ENCODE data around the gene VTN. TPM values are rescaled to one million over a fixed set of nuclear protein-coding genes. Genes with fewer than 3 reads are reported as not detected.

Gene VTN
- total and polyA plus RNA-seq, 2 experiments from 2014 or later: 0.16 TPM; not detected in 1

GRCh38 chr17:28416703-28417311 is 46.7 kb upstream of the VTN start:
- Histone ChIP-seq H3F3A (replicated peaks; ENCODE audit: low read depth) (0 out of 2 replicates have a peak, but pooled peaks cover 3% of the 10 kb centered on the region), H3K4me1 (ENCODE audit: insufficient read depth) (peaks cover 7% of the 10 kb centered on the region), H3K27me3 (ENCODE audit: insufficient read depth) (peaks cover 37% of the 10 kb centered on the region), H2AFZ (peak overlapping the region; percentile 61; the same call in 1 of the 2 replicates), H4K20me1 (replicated peaks; ENCODE audit: insufficient read depth) (no peaks in the 10 kb centered on the region), H3K4me2 (no peak overlapping the region), H3K9me2 (ENCODE audit: insufficient read depth) (no peaks in the 10 kb centered on the region), H3K79me2 (replicated peaks; ENCODE audit: insufficient read depth) (no peaks in the 10 kb centered on the region), H3K4me3 (no peak overlapping the region), H3K27ac (ENCODE audit: low read depth) (no peak overlapping the region), H3K36me3 (ENCODE audit: insufficient read depth) (no peaks in the 10 kb centered on the region)
- Mint-ChIP-seq H3K4me1 (peaks cover 12% of the 10 kb centered on the region), H3K4me3 (no peak overlapping the region), H3K27me3 (ENCODE audit: insufficient read depth, low read depth, poor library complexity) (peaks cover 26% of the 10 kb centered on the region), H3K36me3 (ENCODE audit: low read depth) (no peaks in the 10 kb centered on the region), H3K27ac (no peak overlapping the region), H3K9me3 (no peaks in the 10 kb centered on the region)
- peak; percentile 95 for DNase-seq (ENCODE audit: low spot score)
- TF ChIP-seq CREB1 (CRISPR knock-in tag; IDR thresholded peaks at IDR 0.05; ENCODE audit: low read depth) (no peak; the same call in 1 of the 2 replicates), ZNF331 (CRISPR knock-in tag; IDR thresholded peaks at IDR 0.05; ENCODE audit: low read depth) (no peak), CTCF (conservative IDR thresholded peaks at IDR 0.05; ENCODE audit: low read depth in 2 of 2) (peak; percentile 82 to 89), EZH2phosphoT487 (IDR thresholded peaks at IDR 0.05; ENCODE audit: unreplicated experiment) (no peak), JUNB (IDR thresholded peaks at IDR 0.05; ENCODE audit: unreplicated experiment) (no peak), POLR2AphosphoS5 (IDR thresholded peaks at IDR 0.05; ENCODE audit: low read depth) (peak; percentile 15; the same call in 1 of the 2 replicates), STAT1 (IDR thresholded peaks at IDR 0.05; ENCODE audit: unreplicated experiment) (no peak), EZH2 (IDR thresholded peaks at IDR 0.05; ENCODE audit: low read depth, unreplicated experiment) (no peak), NANOG (IDR thresholded peaks at IDR 0.05; ENCODE audit: borderline replicate concordance) (no peak)
- peak; percentile 95 for ATAC-seq

- H3K36me3 Mint-ChIP-seq (ENCODE audit: low read depth): no peaks in the 10 kb centered on the region
- H3K4me2 ChIP-seq: no peak overlapping the region
- no peak overlapping the region for H2AFZ ChIP-seq
- 0 out of 2 replicates have a peak, but pooled peaks cover 3% of the 10 kb centered on the region for H3F3A ChIP-seq (replicated peaks; ENCODE audit: low read depth)
- peaks cover 37% of the 10 kb centered on the region for H3K27me3 ChIP-seq (ENCODE audit: insufficient read depth)
- H3K4me3 ChIP-seq: no peak overlapping the region
- H3K4me1 ChIP-seq (ENCODE audit: insufficient read depth): peaks cover 11% of the 10 kb centered on the region
- H3K4me1 Mint-ChIP-seq: peaks cover 17% of the 10 kb centered on the region
- H3K27ac ChIP-seq (ENCODE audit: low read depth): no peak overlapping the region
- H3K79me2 ChIP-seq (replicated peaks; ENCODE audit: insufficient read depth): no peaks in the 10 kb centered on the region
- DNase-seq (ENCODE audit: low spot score): no peak
- peaks cover 26% of the 10 kb centered on the region for H3K27me3 Mint-ChIP-seq (ENCODE audit: insufficient read depth, low read depth, poor library complexity)
- no peak for ATAC-seq
- no peaks in the 10 kb centered on the region for H3K9me3 Mint-ChIP-seq
- H3K9me2 ChIP-seq (ENCODE audit: insufficient read depth): no peaks in the 10 kb centered on the region
- no peaks in the 10 kb centered on the region for H4K20me1 ChIP-seq (replicated peaks; ENCODE audit: insufficient read depth)
- no peak overlapping the region for H3K4me3 Mint-ChIP-seq
- H3K36me3 ChIP-seq (ENCODE audit: insufficient read depth): no peaks in the 10 kb centered on the region
- no peak overlapping the region for H3K27ac Mint-ChIP-seq
- TF ChIP-seq ZNF331 (CRISPR knock-in tag; IDR thresholded peaks at IDR 0.05; ENCODE audit: low read depth) (no peak), REST (IDR thresholded peaks at IDR 0.05; ENCODE audit: unreplicated experiment) (no peak), ETS1 (IDR thresholded peaks at IDR 0.05) (no peak), JUNB (IDR thresholded peaks at IDR 0.05; ENCODE audit: unreplicated experiment) (no peak), EZH2phosphoT487 (IDR thresholded peaks at IDR 0.05; ENCODE audit: unreplicated experiment) (no peak), POLR2AphosphoS5 (IDR thresholded peaks at IDR 0.05; ENCODE audit: low read depth) (no peak), CTCF (conservative IDR thresholded peaks at IDR 0.05; ENCODE audit: low read depth in 2 of 2) (no peak), NANOG (IDR thresholded peaks at IDR 0.05; ENCODE audit: borderline replicate concordance) (no peak), STAT1 (IDR thresholded peaks at IDR 0.05; ENCODE audit: unreplicated experiment) (no peak)
Measured at GRCh38 chr17:28415886-28416285, 45.8 kb upstream of the VTN start.

All from GM23338 (cell line).